OCI-LY7 (cell line): ENCODE measurements around the gene SDK2. TPM values are rescaled to one million over a fixed set of nuclear protein-coding genes. Genes with fewer than 3 reads are reported as not detected.

Source experiments
- BruUV-seq: library from RNA; stranded (reverse); fragments of 400-500 nt; replicated peaks from 2 replicates; lab custom pipeline; 2021; lab: Mats Ljungman, UMichigan
- CTCF ChIA-PET: fragments of 300-600 bp; sonication (Branson Sonifier 250); formaldehyde crosslinking; loops from one replicate; lab custom pipeline; 2022; ENCODE audit warnings: antibody characterized with exemption; ENCODE audit not compliant: unreplicated experiment; lab: Charles Lee
- POLR2A ChIA-PET: fragments of 300-600 bp; sonication (Branson Sonifier 250); formaldehyde crosslinking; loops from one replicate; lab custom pipeline; 2022; ENCODE audit warnings: antibody characterized with exemption; lab: Charles Lee
- DNase-seq: peaks from one replicate; pipeline ENCODE4 v3.0.0-alpha.2; 2015; ENCODE audit warnings: low spot score
- H2AFZ ChIP-seq: fragments of 200-600 bp; sonication (generic), shearing (Covaris generic); 2 replicates; pipeline ENCODE4 v1.6.1; 2014; ENCODE audit warnings: mild to moderate bottlenecking, antibody characterized with exemption, low read length, moderate library complexity
- H3K27ac ChIP-seq: fragments of 200-600 bp; sonication (generic); 2 replicates; pipeline ENCODE4 v1.5.1; 2014; ENCODE audit warnings: mixed run types, low read depth, mild to moderate bottlenecking, moderate library complexity, low read length, inconsistent platforms; ENCODE audit not compliant: poor library complexity, severe bottlenecking
- H3K36me3 ChIP-seq: fragments of 200-600 bp; sonication (generic); 2 replicates; pipeline ENCODE4 v1.6.1; 2014; ENCODE audit warnings: mild to moderate bottlenecking, antibody characterized with exemption, low read length, moderate library complexity, mixed read lengths; ENCODE audit not compliant: insufficient read depth
- H3K4me1 ChIP-seq: fragments of 200-600 bp; sonication (generic); 2 replicates; pipeline ENCODE4 v1.5.1; 2014; ENCODE audit warnings: mild to moderate bottlenecking, low read length; ENCODE audit not compliant: insufficient read depth, poor library complexity, severe bottlenecking
- H3K4me2 ChIP-seq: fragments of 200-600 bp; sonication (generic); 2 replicates; pipeline ENCODE4 v1.6.1; 2014; ENCODE audit warnings: mild to moderate bottlenecking, low read length
- H3K4me3 ChIP-seq: fragments of 200-600 bp; sonication (generic); 2 replicates; pipeline ENCODE4 v1.5.1; 2014; ENCODE audit warnings: mild to moderate bottlenecking, low read depth, low read length; ENCODE audit not compliant: poor library complexity, severe bottlenecking
- H3K79me2 ChIP-seq: fragments of 200-600 bp; sonication (generic); 2 replicates; pipeline ENCODE4 v1.6.1; 2016; ENCODE audit warnings: low read depth, mild to moderate bottlenecking, low read length, moderate library complexity, mixed read lengths; ENCODE audit not compliant: insufficient read depth
- H3K9me2 ChIP-seq: fragments of 200-600 bp; sonication (generic); 2 replicates; pipeline ENCODE4 v1.6.1; 2016; ENCODE audit warnings: mild to moderate bottlenecking, low read length, mixed read lengths; ENCODE audit not compliant: insufficient read depth
- H3K9me3 ChIP-seq: fragments of 200-600 bp; sonication (generic); 2 replicates; pipeline ENCODE4 v1.6.1; 2014; ENCODE audit warnings: mild to moderate bottlenecking, mixed run types, low read length, mixed read lengths
- H4K20me1 ChIP-seq: fragments of 200-600 bp; sonication (generic); 2 replicates; pipeline ENCODE4 v1.6.1; 2014; ENCODE audit warnings: mild to moderate bottlenecking, antibody characterized with exemption, low read length, moderate library complexity, mixed read lengths; ENCODE audit not compliant: insufficient read depth
- CTCF ChIP-seq: fragments of 200-600 bp; sonication (generic); conservative IDR thresholded peaks from 2 replicates; pipeline ENCODE4 v1.5.1; 2014; ENCODE audit warnings: mild to moderate bottlenecking, antibody characterized with exemption, low read length, moderate library complexity, mixed read lengths
- EZH2phosphoT487 ChIP-seq: fragments of 200-600 bp; sonication (generic); IDR thresholded peaks from 2 replicates; pipeline ENCODE4 v1.6.1; 2018; ENCODE audit warnings: low read depth, borderline replicate concordance, mild to moderate bottlenecking, mixed run types, antibody characterized with exemption, low read length, moderate library complexity, mixed read lengths
- intact Hi-C: fragments of 100-400 bp; cut with micrococcal nuclease; formaldehyde crosslinking; loops from one replicate; pipeline ENCODE4 v1.10.0; 2022; ENCODE audit not compliant: unreplicated experiment
- total RNA-seq, 2 experiments: library from RNA; depleted of rRNA in 1 of 2; stranded (reverse); fragments of >200 nt in 1 of 2; shearing (Covaris generic) in 1 of 2; gene quantifications; 2 replicates each; pipeline ENCODE4 v1.2.3, GENCODE V29; 2014 to 2022

SDK2 gene
- total RNA-seq, 2 experiments from 2014 or later = 0.32 to 1.8 TPM

GRCh38 chr17:73378974-73379470, 265.2 kb downstream of the SDK2 start:
- H3K27ac ChIP-seq = no peak overlapping the region
- BruUV-seq = no TSS peak
- no peaks in the 10 kb centered on the region for H4K20me1 ChIP-seq
- H3K4me3 ChIP-seq = no peak overlapping the region
- no peaks in the 10 kb centered on the region for H3K9me2 ChIP-seq
- no peaks in the 10 kb centered on the region for H3K79me2 ChIP-seq
- no peaks in the 10 kb centered on the region for H3K4me1 ChIP-seq
- H3K36me3 ChIP-seq = no peaks in the 10 kb centered on the region
- ChIA-PET POLR2A (no interaction called here), CTCF (no interaction called here)
- intact Hi-C loops = no loop called here
- no peak overlapping the region for H3K4me2 ChIP-seq
- DNase-seq = no peak
- no peak overlapping the region for H2AFZ ChIP-seq
- TF ChIP-seq CTCF (no peak), EZH2phosphoT487 (no peak)
- no peaks in the 10 kb centered on the region for H3K9me3 ChIP-seq

- ChIA-PET POLR2A (interaction anchor here (0.6 kb wide), 1 partner anchor 19 kb away, joined by 3 read pairs; no protein-coding TSS in a partner anchor), CTCF (no interaction called here)
- TF ChIP-seq EZH2phosphoT487 = no peak
- no peak for TF ChIP-seq CTCF
- H3K9me2 ChIP-seq = no peaks in the 10 kb centered on the region
- H3K27ac ChIP-seq = no peak overlapping the region
- H2AFZ ChIP-seq = no peak overlapping the region
- no peak overlapping the region for H3K4me2 ChIP-seq
- H3K4me3 ChIP-seq = no peak overlapping the region
- BruUV-seq = no TSS peak
- intact Hi-C loops = no loop called here
- H3K79me2 ChIP-seq = no peaks in the 10 kb centered on the region
- no peaks in the 10 kb centered on the region for H3K36me3 ChIP-seq
- H4K20me1 ChIP-seq = no peaks in the 10 kb centered on the region
- no peaks in the 10 kb centered on the region for H3K9me3 ChIP-seq
- H3K4me1 ChIP-seq = no peaks in the 10 kb centered on the region
- DNase-seq = no peak
Observed at GRCh38 chr17:73376636-73377035, 267.6 kb downstream of the SDK2 start.

GRCh38 chr17:73376152-73376551, 268.1 kb downstream of the SDK2 start:
- CTCF ChIA-PET = no interaction called here
- Histone ChIP-seq H2AFZ (no peak overlapping the region), H3K36me3 (no peaks in the 10 kb centered on the region), H3K4me3 (no peak overlapping the region), H3K9me2 (no peaks in the 10 kb centered on the region), H3K4me2 (no peak overlapping the region), H3K27ac (no peak overlapping the region), H3K79me2 (no peaks in the 10 kb centered on the region), H3K4me1 (no peaks in the 10 kb centered on the region), H4K20me1 (no peaks in the 10 kb centered on the region), H3K9me3 (no peaks in the 10 kb centered on the region)
- no peak for DNase-seq
- BruUV-seq = no TSS peak
- intact Hi-C loops = no loop called here
- TF ChIP-seq EZH2phosphoT487 (no peak), CTCF (no peak)
- POLR2A ChIA-PET = interaction anchor here (0.7 kb wide), 1 partner anchor 265 kb away, joined by 3 read pairs; no protein-coding TSS in a partner anchor
